Activated CD4-positive, alpha-beta T cell treated with anti-CD3 and anti-CD28 coated beads, Interleukin-2, amount 10 ng/mL, durations not matched to agents 7 days and 5 days (primary cell): Measurements from ENCODE around the gene TCF4. TPM values are rescaled to one million over a fixed set of nuclear protein-coding genes. Genes with fewer than 3 reads are reported as not detected.

Experiments
- CTCF ChIA-PET: fragments of 350-600 bp; sonication (Branson Sonifier 250); formaldehyde crosslinking; loops from one replicate; lab custom pipeline; 2021; ENCODE audit warnings: antibody characterized with exemption; lab: Charles Lee
- POLR2A ChIA-PET: fragments of 350-600 bp; sonication (Branson Sonifier 250); formaldehyde crosslinking; loops from one replicate; lab custom pipeline; 2021; ENCODE audit warnings: antibody characterized with exemption; lab: Charles Lee
- DNase-seq: peaks from one replicate; pipeline ENCODE4 v3.0.0-alpha.2; 2020
- H3K27ac Mint-ChIP-seq: one replicate; pipeline ENCODE4 v1.8.0; 2021; ENCODE audit warnings: mild to moderate bottlenecking, moderate library complexity, mixed read lengths
- H3K27me3 Mint-ChIP-seq: one replicate; pipeline ENCODE4 v1.8.0; 2021; ENCODE audit warnings: mixed read lengths
- H3K36me3 Mint-ChIP-seq: one replicate; pipeline ENCODE4 v1.8.0; 2021; ENCODE audit warnings: low read depth, mixed read lengths
- H3K4me1 Mint-ChIP-seq: one replicate; pipeline ENCODE4 v1.8.0; 2021; ENCODE audit warnings: mixed read lengths
- H3K4me3 Mint-ChIP-seq: one replicate; pipeline ENCODE4 v1.8.0; 2021; ENCODE audit warnings: mild to moderate bottlenecking, moderate library complexity, mixed read lengths
- H3K9me3 Mint-ChIP-seq: one replicate; pipeline ENCODE4 v1.8.0; 2021; ENCODE audit warnings: mixed read lengths
- total RNA-seq, 2 experiments: library from RNA; stranded (reverse); gene quantifications; one replicate each; pipeline ENCODE4 v1.2.3, GENCODE V29; 2021

The TCF4 gene
- total RNA-seq, 2 experiments from 2014 or later: 1.7 to 2.4 TPM

- no peaks in the 10 kb centered on the region for H3K9me3 Mint-ChIP-seq
- POLR2A ChIA-PET: no interaction called here
- no peaks in the 10 kb centered on the region for H3K27me3 Mint-ChIP-seq
- H3K27ac Mint-ChIP-seq: no peak overlapping the region
- no peak for DNase-seq
- CTCF ChIA-PET: no interaction called here
- no peaks in the 10 kb centered on the region for H3K36me3 Mint-ChIP-seq
- no peak overlapping the region for H3K4me3 Mint-ChIP-seq
- H3K4me1 Mint-ChIP-seq: no peaks in the 10 kb centered on the region
Measured at GRCh38 chr18:55284614-55285013, 303.4 kb downstream of the TCF4 start.

DNA sequence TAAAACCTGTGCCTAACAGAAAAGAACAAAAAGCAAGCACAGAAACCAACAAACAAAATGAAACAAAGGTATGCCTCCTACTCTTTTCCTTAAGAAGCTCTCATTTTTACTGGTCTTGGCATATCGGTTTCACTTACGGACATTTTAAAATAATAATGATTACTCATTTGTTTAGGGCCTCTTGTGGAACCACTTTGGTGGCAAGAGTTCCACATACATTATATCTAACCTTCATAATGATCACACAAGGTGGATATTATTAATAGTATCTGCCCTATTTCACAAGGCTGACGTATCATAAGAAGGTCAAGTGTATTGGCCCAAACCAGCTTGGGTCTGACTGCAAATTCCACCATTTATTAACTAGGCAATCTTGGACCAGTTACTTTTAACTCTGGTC lies 304.7 kb downstream of the TCF4 start:
- H3K36me3 Mint-ChIP-seq: no peaks in the 10 kb centered on the region
- no peak overlapping the region for H3K27ac Mint-ChIP-seq
- ChIA-PET CTCF (no interaction called here), POLR2A (no interaction called here)
- no peaks in the 10 kb centered on the region for H3K27me3 Mint-ChIP-seq
- no peaks in the 10 kb centered on the region for H3K9me3 Mint-ChIP-seq
- DNase-seq: no peak
- H3K4me1 Mint-ChIP-seq: no peaks in the 10 kb centered on the region
- H3K4me3 Mint-ChIP-seq: no peak overlapping the region

GRCh38 chr18:55280503-55280902 lies 307.5 kb downstream of the TCF4 start:
- no peaks in the 10 kb centered on the region for H3K4me1 Mint-ChIP-seq
- no peak overlapping the region for H3K27ac Mint-ChIP-seq
- ChIA-PET CTCF (no interaction called here), POLR2A (no interaction called here)
- DNase-seq: no peak
- no peaks in the 10 kb centered on the region for H3K36me3 Mint-ChIP-seq
- no peak overlapping the region for H3K4me3 Mint-ChIP-seq
- H3K9me3 Mint-ChIP-seq: no peaks in the 10 kb centered on the region
- H3K27me3 Mint-ChIP-seq: no peaks in the 10 kb centered on the region

DNA sequence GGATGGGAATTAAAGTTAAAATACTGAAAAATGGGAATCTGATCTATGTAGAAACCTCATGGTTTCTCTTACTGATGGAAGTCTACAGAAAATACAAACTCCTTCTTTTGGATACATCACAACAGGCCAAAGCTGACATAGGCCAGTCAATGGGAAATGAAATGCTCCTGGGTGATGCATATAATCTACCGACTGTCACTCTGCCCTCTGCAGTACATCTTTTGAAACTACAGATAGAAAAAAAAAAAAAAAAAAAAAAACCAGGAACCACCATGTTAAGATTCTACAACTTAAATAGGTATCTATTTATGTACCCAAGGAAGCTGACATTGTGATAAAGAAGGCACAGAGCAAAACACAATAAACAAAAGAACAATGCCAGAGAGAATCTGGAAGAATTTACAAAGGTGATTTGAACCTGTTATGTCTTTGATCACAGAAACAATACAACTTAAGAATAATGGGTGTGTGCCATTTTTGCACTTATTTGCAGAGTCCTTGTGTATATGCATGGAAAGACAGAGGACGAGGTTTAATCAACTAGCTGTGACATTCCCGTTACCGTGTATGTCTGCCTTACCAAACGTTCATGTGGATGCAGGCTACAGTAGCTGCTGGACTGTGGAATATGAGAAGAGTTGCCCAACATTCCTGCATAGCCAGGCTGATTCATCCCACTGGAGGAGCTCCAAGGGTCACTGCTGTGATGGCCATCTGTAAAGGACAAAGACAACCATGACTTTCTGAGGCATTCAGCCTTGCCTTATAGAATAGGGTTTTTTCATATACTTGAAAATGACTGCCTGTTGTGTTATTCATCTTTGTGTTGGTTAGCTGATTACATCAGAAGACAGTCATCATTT lies 312.7 kb downstream of the TCF4 start:
- DNase-seq: no peak
- H3K4me1 Mint-ChIP-seq: no peaks in the 10 kb centered on the region
- POLR2A ChIA-PET: no interaction called here

GRCh38 chr18:55272510-55273243 lies 315.3 kb downstream of the TCF4 start:
- ChIA-PET CTCF (no interaction called here), POLR2A (no interaction called here)
- no peaks in the 10 kb centered on the region for H3K4me1 Mint-ChIP-seq
- H3K27me3 Mint-ChIP-seq: peaks cover 4% of the 10 kb centered on the region
- H3K36me3 Mint-ChIP-seq: no peaks in the 10 kb centered on the region
- no peaks in the 10 kb centered on the region for H3K9me3 Mint-ChIP-seq
- no peak overlapping the region for H3K27ac Mint-ChIP-seq
- DNase-seq: no peak
- no peak overlapping the region for H3K4me3 Mint-ChIP-seq

More for the DNA sequence above, 312.7 kb downstream of the TCF4 start:
- CTCF ChIA-PET: interaction anchor here (0.7 to 1.5 kb wide), 3 partner anchors 24 to 41 kb away, joined by 4 to 8 read pairs (median 4); no protein-coding TSS in a partner anchor
- no peaks in the 10 kb centered on the region for H3K36me3 Mint-ChIP-seq
- no peak overlapping the region for H3K27ac Mint-ChIP-seq
- H3K9me3 Mint-ChIP-seq: no peaks in the 10 kb centered on the region
- peaks cover 4% of the 10 kb centered on the region for H3K27me3 Mint-ChIP-seq
- H3K4me3 Mint-ChIP-seq: no peak overlapping the region

DNA sequence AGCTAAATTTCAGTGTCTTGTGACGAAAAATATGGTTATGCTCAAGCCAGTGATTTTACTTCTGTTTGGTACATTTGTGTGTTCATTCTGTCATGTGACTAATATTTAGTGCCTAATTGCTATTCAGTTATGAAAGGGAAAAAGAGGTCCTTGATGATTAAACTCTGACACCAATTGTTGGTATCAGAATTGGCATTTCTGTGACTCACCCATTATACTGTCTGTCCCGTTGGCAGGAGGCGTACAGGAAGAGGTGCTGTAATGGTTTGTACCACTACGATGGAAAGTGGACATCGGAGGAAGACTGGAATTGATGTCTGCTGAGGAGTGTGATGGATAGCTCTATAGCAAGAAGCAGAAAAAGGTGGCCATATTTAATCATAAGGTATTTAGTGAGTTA lies 318.4 kb downstream of the TCF4 start:
- no peaks in the 10 kb centered on the region for H3K9me3 Mint-ChIP-seq
- no peak for DNase-seq
- CTCF ChIA-PET: no interaction called here

GRCh38 chr18:55268628-55269275 lies 319.2 kb downstream of the TCF4 start:
- ChIA-PET POLR2A (no interaction called here), CTCF (interaction anchor here (0.6 to 0.8 kb wide), 2 partner anchors 46 to 490 kb away, joined by 3 read pairs; no protein-coding TSS in a partner anchor)
- no peak overlapping the region for H3K4me3 Mint-ChIP-seq
- no peaks in the 10 kb centered on the region for H3K9me3 Mint-ChIP-seq
- H3K27ac Mint-ChIP-seq: no peak overlapping the region
- H3K4me1 Mint-ChIP-seq: no peaks in the 10 kb centered on the region
- DNase-seq: no peak
- H3K27me3 Mint-ChIP-seq: peaks cover 4% of the 10 kb centered on the region
- no peaks in the 10 kb centered on the region for H3K36me3 Mint-ChIP-seq

More for the DNA sequence above, 318.4 kb downstream of the TCF4 start:
- POLR2A ChIA-PET: no interaction called here
- H3K27ac Mint-ChIP-seq: no peak overlapping the region
- H3K36me3 Mint-ChIP-seq: no peaks in the 10 kb centered on the region
- no peaks in the 10 kb centered on the region for H3K4me1 Mint-ChIP-seq
- peaks cover 4% of the 10 kb centered on the region for H3K27me3 Mint-ChIP-seq
- no peak overlapping the region for H3K4me3 Mint-ChIP-seq

DNA sequence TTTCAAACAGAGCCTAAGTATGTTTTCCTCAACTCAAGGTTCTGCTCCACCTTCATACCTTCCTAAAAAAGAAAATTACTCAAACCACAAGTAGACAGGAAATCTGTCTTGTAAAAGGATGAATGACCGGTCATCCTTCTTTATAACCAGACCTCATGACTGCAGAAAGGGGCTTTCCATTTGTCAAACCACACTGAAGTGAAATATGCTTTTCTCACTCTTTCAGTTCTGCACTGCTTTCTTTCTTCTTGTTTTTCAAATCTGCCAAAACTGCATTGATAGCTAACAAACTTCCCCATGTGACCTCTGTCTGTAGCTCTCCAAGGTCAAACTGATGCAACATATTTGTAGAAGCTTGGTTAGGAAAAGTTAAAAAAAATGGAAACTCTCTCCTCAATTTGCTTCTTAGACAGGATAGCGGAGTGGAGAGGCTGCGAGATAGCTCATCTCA lies 319.8 kb downstream of the TCF4 start:
- no peak overlapping the region for H3K27ac Mint-ChIP-seq
- no peak overlapping the region for H3K4me3 Mint-ChIP-seq
- ChIA-PET CTCF (interaction anchor here (0.7 to 0.8 kb wide), 2 partner anchors 34 to 45 kb away, joined by 3 read pairs; no protein-coding TSS in a partner anchor), POLR2A (no interaction called here)
- peaks cover 4% of the 10 kb centered on the region for H3K27me3 Mint-ChIP-seq
- H3K4me1 Mint-ChIP-seq: no peaks in the 10 kb centered on the region
- H3K36me3 Mint-ChIP-seq: no peaks in the 10 kb centered on the region
- H3K9me3 Mint-ChIP-seq: no peaks in the 10 kb centered on the region
- no peak for DNase-seq

- ChIA-PET CTCF (no interaction called here), POLR2A (no interaction called here)
- Mint-ChIP-seq H3K27ac (no peak overlapping the region), H3K4me3 (no peak overlapping the region), H3K4me1 (no peaks in the 10 kb centered on the region), H3K9me3 (no peaks in the 10 kb centered on the region), H3K27me3 (peaks cover 4% of the 10 kb centered on the region), H3K36me3 (no peaks in the 10 kb centered on the region)
- DNase-seq: no peak
Measured at GRCh38 chr18:55266981-55267380, 321.0 kb downstream of the TCF4 start.

GRCh38 chr18:55265984-55266383 lies 322.0 kb downstream of the TCF4 start:
- no peak overlapping the region for H3K27ac Mint-ChIP-seq
- no peak for DNase-seq
- ChIA-PET POLR2A (no interaction called here), CTCF (no interaction called here)
- H3K36me3 Mint-ChIP-seq: no peaks in the 10 kb centered on the region
- H3K4me1 Mint-ChIP-seq: no peaks in the 10 kb centered on the region
- no peaks in the 10 kb centered on the region for H3K27me3 Mint-ChIP-seq
- no peak overlapping the region for H3K4me3 Mint-ChIP-seq
- H3K9me3 Mint-ChIP-seq: no peaks in the 10 kb centered on the region

- ChIA-PET POLR2A (no interaction called here), CTCF (interaction anchor here (0.7 kb wide), 1 partner anchor 20 kb away, joined by 3 read pairs; no protein-coding TSS in a partner anchor)
- Mint-ChIP-seq H3K27ac (no peak overlapping the region), H3K9me3 (no peaks in the 10 kb centered on the region), H3K36me3 (no peaks in the 10 kb centered on the region), H3K4me3 (no peak overlapping the region), H3K4me1 (no peaks in the 10 kb centered on the region), H3K27me3 (no peaks in the 10 kb centered on the region)
- no peak for DNase-seq
Measured at GRCh38 chr18:55265130-55265675, 322.8 kb downstream of the TCF4 start.

- H3K4me1 Mint-ChIP-seq: no peaks in the 10 kb centered on the region
- H3K27me3 Mint-ChIP-seq: no peaks in the 10 kb centered on the region
- no peak overlapping the region for H3K27ac Mint-ChIP-seq
- H3K4me3 Mint-ChIP-seq: no peak overlapping the region
- no peak for DNase-seq
- ChIA-PET CTCF (interaction anchor here (0.7 kb wide), 2 partner anchors 21 to 23 kb away, joined by 3 to 4 read pairs; no protein-coding TSS in a partner anchor), POLR2A (no interaction called here)
- H3K9me3 Mint-ChIP-seq: no peaks in the 10 kb centered on the region
- H3K36me3 Mint-ChIP-seq: no peaks in the 10 kb centered on the region
Measured at GRCh38 chr18:55264108-55264507, 323.9 kb downstream of the TCF4 start.
